ENCODE results near the gene CENPU.

CENPU gene

DNA sequence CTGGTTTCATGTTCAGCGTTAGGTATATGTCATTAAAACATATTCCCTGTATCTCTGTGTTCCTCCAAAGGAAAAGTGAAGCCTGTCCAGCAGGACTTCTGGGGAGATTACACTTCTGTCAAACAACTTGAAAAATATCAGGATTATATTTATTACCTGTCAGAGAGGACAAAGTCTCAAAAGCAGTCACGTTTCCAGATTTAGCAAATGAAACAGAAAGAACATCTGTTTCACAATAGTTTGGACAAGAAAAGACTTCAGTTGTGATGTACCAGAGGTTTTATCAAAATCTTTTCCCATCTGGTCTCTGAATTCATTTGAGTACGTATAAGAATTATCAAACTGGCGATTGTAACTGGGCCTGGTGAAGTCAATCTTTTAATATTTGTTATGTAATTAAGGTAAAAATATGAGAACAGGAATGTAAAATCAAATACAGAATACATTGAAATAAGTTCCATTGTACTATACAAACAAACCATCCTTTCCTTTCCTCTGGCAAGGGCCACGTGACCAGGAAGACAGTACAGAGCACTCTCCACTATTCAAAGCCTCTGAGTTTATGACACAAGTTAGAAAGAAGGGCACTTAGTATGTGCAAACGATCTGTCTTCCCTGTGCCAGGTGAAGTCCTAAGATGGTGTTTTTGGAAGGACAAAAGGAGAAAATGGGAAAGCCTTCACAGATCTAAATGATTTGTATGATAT lies 87.8 kb downstream of the CENPU start:
- TF ChIP-seq, protein P1, sequence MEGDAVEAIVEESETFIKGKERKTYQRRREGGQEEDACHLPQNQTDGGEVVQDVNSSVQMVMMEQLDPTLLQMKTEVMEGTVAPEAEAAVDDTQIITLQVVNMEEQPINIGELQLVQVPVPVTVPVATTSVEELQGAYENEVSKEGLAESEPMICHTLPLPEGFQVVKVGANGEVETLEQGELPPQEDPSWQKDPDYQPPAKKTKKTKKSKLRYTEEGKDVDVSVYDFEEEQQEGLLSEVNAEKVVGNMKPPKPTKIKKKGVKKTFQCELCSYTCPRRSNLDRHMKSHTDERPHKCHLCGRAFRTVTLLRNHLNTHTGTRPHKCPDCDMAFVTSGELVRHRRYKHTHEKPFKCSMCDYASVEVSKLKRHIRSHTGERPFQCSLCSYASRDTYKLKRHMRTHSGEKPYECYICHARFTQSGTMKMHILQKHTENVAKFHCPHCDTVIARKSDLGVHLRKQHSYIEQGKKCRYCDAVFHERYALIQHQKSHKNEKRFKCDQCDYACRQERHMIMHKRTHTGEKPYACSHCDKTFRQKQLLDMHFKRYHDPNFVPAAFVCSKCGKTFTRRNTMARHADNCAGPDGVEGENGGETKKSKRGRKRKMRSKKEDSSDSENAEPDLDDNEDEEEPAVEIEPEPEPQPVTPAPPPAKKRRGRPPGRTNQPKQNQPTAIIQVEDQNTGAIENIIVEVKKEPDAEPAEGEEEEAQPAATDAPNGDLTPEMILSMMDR (IDR thresholded peaks at IDR 0.05; ENCODE audit: insufficient read depth, low read length, missing control alignments), result no peak
- ChIA-PET CTCF (interaction anchor here (0.8 kb wide), 1 partner anchor 358 kb away, joined by 4 read pairs; no protein-coding TSS in a partner anchor), POLR2A (no interaction called here)
- H3K4me3 ChIP-seq (ENCODE audit: low read depth, low read length), result no peak overlapping the region
- DNase-seq (ENCODE audit: low read depth, low spot score), result no peak

GRCh38 chr4:184644553-184645307 lies 89.2 kb downstream of the CENPU start:
- TF ChIP-seq, protein P1 (IDR thresholded peaks at IDR 0.05; ENCODE audit: insufficient read depth, low read length, missing control alignments), result no peak
- ChIA-PET POLR2A (no interaction called here), CTCF (interaction anchor here (0.8 to 1.4 kb wide), 2 partner anchors 8 to 101 kb away, joined by 3 to 5 read pairs; no protein-coding TSS in a partner anchor)
- no peak for DNase-seq (ENCODE audit: low read depth, low spot score)
- H3K4me3 ChIP-seq (ENCODE audit: low read depth, low read length), result no peak overlapping the region
